Stomach smooth muscle (tissue), 2 donors: ENCODE measurements around the gene CSNK1D.

ENCODE experiments used
- H3K27ac ChIP-seq: one replicate; pipeline ENCODE4 v1.7.0; 2013; ENCODE audit warnings: mild to moderate bottlenecking, low read length, inconsistent platforms
- H3K27me3 ChIP-seq, 2 donors: one replicate each; pipeline ENCODE4 v1.7.0; 2013; ENCODE audit warnings: low read length in 2 of 2; ENCODE audit not compliant: insufficient read depth in 2 of 2, control insufficient read depth in 1 of 2
- H3K36me3 ChIP-seq, 2 donors: one replicate each; pipeline ENCODE4 v1.7.0; 2013; ENCODE audit warnings: low read length in 2 of 2; ENCODE audit not compliant: control insufficient read depth in 2 of 2, insufficient read depth in 2 of 2
- H3K4me1 ChIP-seq: one replicate; pipeline ENCODE4 v1.7.0; 2013; ENCODE audit warnings: low read length; ENCODE audit not compliant: control insufficient read depth, insufficient read depth
- H3K4me3 ChIP-seq, 2 donors: one replicate each; pipeline ENCODE4 v1.7.0; 2013; ENCODE audit warnings: low read length in 2 of 2
- H3K9ac ChIP-seq, 2 donors: one replicate each; pipeline ENCODE4 v1.7.0; 2013; ENCODE audit warnings: low read length in 2 of 2, mild to moderate bottlenecking in 1 of 2
- H3K9me3 ChIP-seq, 2 donors: one replicate each; pipeline ENCODE4 v1.7.0; 2013; ENCODE audit warnings: low read length in 2 of 2; ENCODE audit not compliant: control insufficient read depth in 2 of 2
- donor health status: healthy.
- donor health status: Pancreatic carcinoma.

CSNK1D gene

DNA sequence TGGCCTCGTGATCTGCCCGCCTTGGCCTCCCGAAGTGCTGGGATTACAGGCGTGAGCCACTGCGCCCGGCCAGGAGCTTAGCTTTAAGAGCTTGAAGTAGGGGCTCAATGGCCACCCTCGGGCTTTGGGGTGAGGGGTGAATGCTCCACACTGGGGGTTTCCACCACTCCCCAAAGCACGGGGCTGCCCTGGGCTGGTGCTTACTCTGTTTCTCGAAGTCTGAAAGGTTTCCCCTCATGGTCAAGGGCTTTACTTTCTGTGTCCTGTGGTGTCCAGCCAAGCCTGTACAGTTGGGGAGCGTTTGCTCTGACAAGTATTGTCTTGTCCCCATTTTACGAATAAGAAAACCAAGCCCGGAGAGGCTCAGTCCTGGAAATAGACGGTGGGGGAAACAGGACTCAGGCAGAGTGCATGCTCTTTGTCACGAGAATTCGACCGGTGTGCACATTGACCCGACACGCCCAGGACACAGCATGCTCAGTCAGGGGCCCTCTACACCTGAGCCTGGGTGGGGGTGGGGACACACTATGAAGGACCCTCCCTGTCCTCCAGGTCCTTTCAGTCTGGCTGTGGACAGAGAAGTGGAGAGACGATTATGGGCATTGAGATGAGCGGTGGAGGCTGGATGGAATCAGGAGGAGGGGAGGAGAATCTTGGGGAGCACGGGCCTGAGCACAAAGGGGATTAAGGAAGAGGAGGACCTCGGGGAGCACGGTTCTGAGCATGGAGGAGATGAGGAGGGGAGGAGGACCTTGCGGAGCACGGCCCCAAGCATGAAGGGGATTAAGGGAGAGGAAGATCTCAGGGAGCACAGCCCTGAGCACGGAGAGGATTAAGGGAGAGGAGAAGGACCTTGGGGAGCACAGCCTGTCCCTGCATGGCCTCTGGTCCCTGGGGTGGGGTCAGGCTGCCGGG is 36.4 kb upstream of the CSNK1D start:
- Histone ChIP-seq H3K4me1 (no peaks in the 10 kb centered on the region), H3K27me3 (peaks cover 22 to 25% of the 10 kb centered on the region in 2 donors), H3K9me3 (no peaks in the 10 kb centered on the region), H3K4me3 (no peak overlapping the region), H3K9ac (no peak overlapping the region), H3K36me3 (no peaks in the 10 kb centered on the region), H3K27ac (no peak overlapping the region)

DNA sequence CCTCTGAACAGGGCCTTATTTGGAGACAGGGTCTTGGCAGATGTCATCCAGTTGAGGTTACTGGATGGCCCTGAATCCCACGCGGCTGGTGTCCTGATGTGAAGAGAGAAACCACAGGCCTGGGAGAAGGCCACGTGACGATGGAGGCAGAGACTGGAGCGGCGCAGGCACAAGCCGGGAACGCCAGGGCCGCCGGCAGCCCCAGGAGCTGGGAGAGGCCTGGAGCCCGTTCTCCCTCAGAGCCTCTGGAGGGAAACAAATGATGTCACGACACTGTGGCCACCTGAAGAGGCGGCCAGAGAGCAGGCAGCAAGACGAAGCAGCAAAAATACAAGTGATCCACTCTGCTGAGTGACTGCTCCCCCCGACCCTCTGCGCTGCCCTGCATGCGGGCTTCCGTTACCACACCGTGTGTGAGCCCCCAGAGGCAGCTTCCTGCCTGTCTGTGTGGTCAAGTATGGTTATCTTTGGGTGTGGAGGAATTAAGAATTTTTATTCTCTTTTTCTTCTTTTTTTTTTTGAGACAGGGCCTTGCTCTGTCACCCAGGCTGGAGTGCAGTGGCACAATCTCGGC is 32.3 kb upstream of the CSNK1D start:
- peak overlapping the region in 1 of 2 donors; percentile 29 for H3K9ac ChIP-seq
- H3K36me3 ChIP-seq: no peaks in the 10 kb centered on the region
- no peak overlapping the region for H3K27ac ChIP-seq
- H3K9me3 ChIP-seq: no peaks in the 10 kb centered on the region
- no peak overlapping the region for H3K4me3 ChIP-seq
- H3K27me3 ChIP-seq: peaks cover 5 to 11% of the 10 kb centered on the region in 2 donors
- peaks cover 6% of the 10 kb centered on the region for H3K4me1 ChIP-seq

GRCh38 chr17:82304826-82305726 is 31.6 kb upstream of the CSNK1D start:
- Histone ChIP-seq H3K27ac (no peak overlapping the region), H3K9ac (peak overlapping the region in 1 of 2 donors; percentile 29), H3K9me3 (no peaks in the 10 kb centered on the region), H3K36me3 (no peaks in the 10 kb centered on the region), H3K4me1 (peaks cover 6% of the 10 kb centered on the region), H3K27me3 (peaks cover 0 to 3% of the 10 kb centered on the region in 2 donors), H3K4me3 (no peak overlapping the region)

- Histone ChIP-seq H3K9me3 (no peaks in the 10 kb centered on the region), H3K4me3 (no peak overlapping the region), H3K4me1 (peaks cover 6% of the 10 kb centered on the region), H3K27ac (no peak overlapping the region), H3K36me3 (no peaks in the 10 kb centered on the region), H3K27me3 (peaks cover 0 to 3% of the 10 kb centered on the region in 2 donors), H3K9ac (no peak overlapping the region)
These were observed 30.7 kb upstream of the CSNK1D start for GRCh38 chr17:82303944-82304808.

DNA sequence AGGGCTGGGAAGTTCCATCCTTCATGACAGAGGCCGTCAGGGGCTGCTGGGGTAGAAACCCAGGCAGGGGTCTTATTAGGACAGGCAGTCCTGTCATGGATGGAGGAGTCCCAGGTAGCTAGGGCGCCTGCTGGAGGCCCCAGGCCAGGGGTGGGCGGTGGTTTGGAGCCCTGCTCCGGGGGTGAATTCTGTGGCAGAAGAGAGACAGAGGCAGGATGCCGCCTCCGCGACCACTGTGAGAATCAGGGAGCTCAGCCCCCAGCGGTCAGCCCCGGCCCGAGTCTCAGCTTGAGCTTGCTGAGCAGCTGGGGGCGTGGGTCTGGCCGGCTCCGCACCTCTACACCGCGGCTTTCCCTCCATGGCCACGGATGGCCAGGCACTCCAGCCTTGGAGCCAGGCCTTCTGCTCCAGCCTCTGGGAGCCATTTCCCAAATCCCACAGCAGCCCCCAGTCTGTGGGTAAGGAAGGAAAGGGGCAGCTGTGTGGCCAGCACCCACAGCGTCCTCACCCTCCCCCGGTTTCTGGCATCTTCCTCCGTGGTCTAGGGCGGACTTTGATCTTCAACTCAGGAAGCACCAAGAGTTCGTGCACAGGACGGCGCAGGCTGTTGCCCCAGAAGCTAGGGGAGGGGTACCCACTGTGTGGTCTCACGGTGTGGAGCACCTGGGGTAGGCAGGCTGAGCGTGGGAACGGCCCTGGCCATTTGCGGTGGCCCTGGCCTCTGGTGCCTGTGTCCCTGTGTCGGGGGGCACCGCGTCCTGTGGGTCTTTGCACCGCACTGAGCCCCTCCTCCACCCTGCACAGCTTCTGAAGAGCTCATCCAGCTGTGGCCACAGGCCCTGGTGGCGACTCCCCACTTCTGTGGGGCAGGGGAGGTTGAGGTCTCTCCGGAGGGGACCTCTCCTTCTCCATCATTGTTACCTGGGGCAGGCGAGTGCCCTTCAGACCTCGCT is 29.8 kb upstream of the CSNK1D start:
- Histone ChIP-seq H3K4me3 (no peak overlapping the region), H3K27ac (no peak overlapping the region), H3K9ac (no peak overlapping the region), H3K27me3 (no peaks in the 10 kb centered on the region), H3K36me3 (no peaks in the 10 kb centered on the region), H3K4me1 (peaks cover 13% of the 10 kb centered on the region), H3K9me3 (no peaks in the 10 kb centered on the region)

DNA sequence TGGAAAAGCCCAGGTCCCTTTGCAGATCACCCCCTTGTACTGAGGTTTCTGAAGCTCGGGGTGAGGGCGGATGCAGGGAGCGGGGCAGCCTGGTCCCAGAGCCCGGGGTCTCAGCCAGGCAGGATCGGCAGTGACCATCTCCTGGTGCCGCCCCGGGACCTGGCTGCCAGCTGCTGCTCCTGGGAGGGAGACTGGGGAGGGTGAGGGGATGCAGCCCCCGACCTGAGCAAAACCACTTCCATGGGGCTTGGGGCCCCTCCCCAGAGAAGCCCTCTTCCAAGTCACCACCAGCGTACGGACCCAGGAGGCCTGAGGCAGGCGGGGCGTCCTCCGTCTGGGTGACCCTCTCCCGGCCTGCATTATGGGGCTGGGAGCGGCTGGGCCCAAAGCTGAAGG is 29.1 kb upstream of the CSNK1D start:
- Histone ChIP-seq H3K27me3 (no peaks in the 10 kb centered on the region), H3K4me3 (no peak overlapping the region), H3K9ac (no peak overlapping the region), H3K4me1 (peaks cover 20% of the 10 kb centered on the region), H3K36me3 (no peaks in the 10 kb centered on the region), H3K27ac (no peak overlapping the region), H3K9me3 (no peaks in the 10 kb centered on the region)

- Histone ChIP-seq H3K36me3 (no peaks in the 10 kb centered on the region), H3K27me3 (no peaks in the 10 kb centered on the region), H3K4me3 (no peak overlapping the region), H3K9ac (no peak overlapping the region), H3K27ac (no peak overlapping the region), H3K9me3 (no peaks in the 10 kb centered on the region), H3K4me1 (peaks cover 25% of the 10 kb centered on the region)
These were observed 28.5 kb upstream of the CSNK1D start for GRCh38 chr17:82301916-82302567.

GRCh38 chr17:82301300-82301915 is 27.9 kb upstream of the CSNK1D start:
- Histone ChIP-seq H3K4me1 (peaks cover 29% of the 10 kb centered on the region), H3K27me3 (no peaks in the 10 kb centered on the region), H3K27ac (no peak overlapping the region), H3K4me3 (no peak overlapping the region), H3K36me3 (no peaks in the 10 kb centered on the region), H3K9me3 (no peaks in the 10 kb centered on the region), H3K9ac (no peak overlapping the region)
